Activated T-cell treated with anti-CD3 and anti-CD28 coated beads, Interleukin-2, amount 50 U/mL, for 24 hours (primary cell): ENCODE results near the gene CHRM4.
A peak's percentile ranks its signal among the peaks of the same experiment; 100 is the strongest.

Experiments used
- DNase-seq: peaks from one replicate; pipeline ENCODE4 v3.0.0-alpha.2; 2020
- H3K27ac Mint-ChIP-seq: 2 replicates; pipeline ENCODE4 v1.8.0; 2020; ENCODE audit warnings: mild to moderate bottlenecking, mixed read lengths
- H3K27me3 Mint-ChIP-seq: 2 replicates; pipeline ENCODE4 v1.8.0; 2020; ENCODE audit warnings: mixed read lengths
- H3K36me3 Mint-ChIP-seq: 2 replicates; pipeline ENCODE4 v1.8.0; 2020; ENCODE audit warnings: low read depth, mixed read lengths
- H3K4me1 Mint-ChIP-seq: 2 replicates; pipeline ENCODE4 v1.8.0; 2020; ENCODE audit warnings: low read depth, mixed read lengths
- H3K4me3 Mint-ChIP-seq: 2 replicates; pipeline ENCODE4 v1.8.0; 2020; ENCODE audit warnings: mild to moderate bottlenecking, moderate library complexity, mixed read lengths
- H3K9me3 Mint-ChIP-seq: 2 replicates; pipeline ENCODE4 v1.8.0; 2020; ENCODE audit warnings: mixed read lengths

The CHRM4 gene

GRCh38 chr11:46334211-46334610 is 57.4 kb downstream of the CHRM4 start:
- Mint-ChIP-seq H3K9me3 (no peaks in the 10 kb centered on the region), H3K27me3 (no peaks in the 10 kb centered on the region), H3K4me1 (peaks cover 79% of the 10 kb centered on the region), H3K27ac (no peak overlapping the region), H3K4me3 (peak overlapping the region; percentile 74), H3K36me3 (no peaks in the 10 kb centered on the region)
- DNase-seq = no peak
